HFF-Myc (cell line): ENCODE measurements around the gene GRIK5.

Experiments used
- DNase-seq: peaks from one replicate; pipeline ENCODE4 v3.0.0-alpha.2; 2011; ENCODE audit warnings: low read depth; ENCODE audit errors: extremely low read depth
- H3K4me3 ChIP-seq: replicated peaks from 2 replicates; pipeline ENCODE4 v1.5.1; 2011; ENCODE audit warnings: low read depth, mild to moderate bottlenecking, control low read depth, low read length
- TF ChIP-seq, protein P1 (sequence below): IDR thresholded peaks from 2 replicates; pipeline ENCODE4 v1.5.1; 2012; ENCODE audit warnings: mild to moderate bottlenecking, low read depth, low read length, control low read depth; ENCODE audit errors: missing control alignments

Gene GRIK5

GRCh38 chr19:42003506-42004294, 66.3 kb downstream of the GRIK5 start:
- DNase-seq: no peak
- TF ChIP-seq, protein P1, sequence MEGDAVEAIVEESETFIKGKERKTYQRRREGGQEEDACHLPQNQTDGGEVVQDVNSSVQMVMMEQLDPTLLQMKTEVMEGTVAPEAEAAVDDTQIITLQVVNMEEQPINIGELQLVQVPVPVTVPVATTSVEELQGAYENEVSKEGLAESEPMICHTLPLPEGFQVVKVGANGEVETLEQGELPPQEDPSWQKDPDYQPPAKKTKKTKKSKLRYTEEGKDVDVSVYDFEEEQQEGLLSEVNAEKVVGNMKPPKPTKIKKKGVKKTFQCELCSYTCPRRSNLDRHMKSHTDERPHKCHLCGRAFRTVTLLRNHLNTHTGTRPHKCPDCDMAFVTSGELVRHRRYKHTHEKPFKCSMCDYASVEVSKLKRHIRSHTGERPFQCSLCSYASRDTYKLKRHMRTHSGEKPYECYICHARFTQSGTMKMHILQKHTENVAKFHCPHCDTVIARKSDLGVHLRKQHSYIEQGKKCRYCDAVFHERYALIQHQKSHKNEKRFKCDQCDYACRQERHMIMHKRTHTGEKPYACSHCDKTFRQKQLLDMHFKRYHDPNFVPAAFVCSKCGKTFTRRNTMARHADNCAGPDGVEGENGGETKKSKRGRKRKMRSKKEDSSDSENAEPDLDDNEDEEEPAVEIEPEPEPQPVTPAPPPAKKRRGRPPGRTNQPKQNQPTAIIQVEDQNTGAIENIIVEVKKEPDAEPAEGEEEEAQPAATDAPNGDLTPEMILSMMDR: no peak
- no peak overlapping the region for H3K4me3 ChIP-seq

- H3K4me3 ChIP-seq: no peak overlapping the region
- TF ChIP-seq, protein P1: no peak
- no peak for DNase-seq
These were observed 70.2 kb downstream of the GRIK5 start for GRCh38 chr19:41999878-42000208.

DNA sequence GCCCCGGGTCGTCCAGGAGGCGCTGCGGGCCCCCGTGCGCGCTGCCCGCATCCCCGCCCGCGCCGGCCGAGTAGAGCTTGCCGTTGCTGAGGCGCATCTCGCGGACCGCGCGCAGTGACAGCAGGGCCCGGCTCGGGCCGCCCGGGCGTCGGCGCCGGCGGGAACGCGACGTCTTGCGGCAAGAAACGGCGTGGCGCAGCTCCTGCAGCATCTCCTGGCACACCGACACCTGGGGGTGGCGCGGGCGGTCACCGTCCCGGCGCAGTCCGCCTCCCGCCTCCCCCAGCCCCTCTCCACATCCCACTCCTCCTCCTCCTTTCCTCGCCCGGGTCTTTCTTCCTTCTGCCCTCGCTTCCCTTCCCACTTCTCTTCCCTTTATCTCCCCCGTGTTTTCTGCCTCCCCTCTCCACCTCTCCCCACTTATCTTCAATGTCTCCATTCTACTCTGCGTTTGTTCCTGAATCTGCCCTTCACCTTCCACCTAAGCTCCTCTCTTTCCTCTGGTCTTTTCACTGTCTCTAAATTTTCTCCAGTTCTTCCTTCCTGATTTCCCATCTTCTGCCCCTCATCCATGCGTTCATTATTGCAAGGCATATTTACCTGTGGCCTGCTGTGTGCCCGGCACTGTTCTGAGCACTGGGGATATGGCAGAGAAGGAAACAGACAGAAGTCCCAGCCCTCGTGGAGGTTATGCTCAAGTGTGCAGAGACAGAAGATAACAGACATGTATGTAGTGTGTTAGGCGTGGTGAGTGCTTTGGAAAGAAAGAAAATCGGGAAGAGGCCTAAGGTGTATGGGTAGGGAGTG, 70.7 kb downstream of the GRIK5 start:
- TF ChIP-seq, protein P1: no peak
- DNase-seq: no peak
- H3K4me3 ChIP-seq: no peak overlapping the region

DNA sequence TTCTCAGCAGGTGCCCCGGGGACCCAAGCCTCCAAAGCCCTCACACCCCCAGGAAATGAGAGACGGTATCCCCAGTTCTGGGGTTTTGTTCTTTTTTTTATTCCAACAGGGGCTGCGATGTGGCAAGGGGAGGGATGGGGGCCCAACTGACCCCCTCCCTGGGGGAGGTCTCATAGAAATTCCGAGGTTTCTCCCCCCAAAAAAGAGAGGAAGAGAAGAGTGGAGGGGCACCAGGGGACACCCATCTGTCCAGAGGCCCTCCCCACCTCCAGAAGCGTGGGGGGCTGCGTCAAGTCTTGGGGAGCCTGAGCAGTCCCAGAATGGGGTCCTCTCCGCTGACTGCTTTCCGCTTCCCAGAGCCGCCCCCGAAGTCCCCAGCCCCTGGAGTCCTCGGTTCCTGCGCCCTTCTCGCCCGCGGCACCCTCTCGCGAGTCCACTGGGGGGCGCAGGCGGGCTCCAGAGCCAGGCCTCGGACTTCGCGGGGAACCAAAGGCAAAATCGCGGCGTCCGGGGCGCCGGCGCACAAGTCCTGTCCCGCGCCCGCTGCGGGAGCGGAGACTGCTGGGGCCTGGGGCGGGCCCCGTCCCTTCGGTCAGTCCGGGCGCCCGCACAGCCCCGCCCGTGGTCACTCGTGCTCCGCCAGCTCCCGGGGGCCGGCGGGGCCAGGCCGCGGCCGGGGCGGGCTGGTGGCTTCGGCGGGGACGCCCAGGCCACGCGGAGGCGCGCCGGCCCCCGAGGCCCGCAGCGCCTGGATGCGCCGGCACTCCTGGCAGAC, 71.6 kb downstream of the GRIK5 start:
- TF ChIP-seq, protein P1: peak; percentile 80
- DNase-seq: no peak
- no peak overlapping the region for H3K4me3 ChIP-seq

GRCh38 chr19:41997851-41998229, 72.2 kb downstream of the GRIK5 start:
- TF ChIP-seq, protein P1: no peak
- H3K4me3 ChIP-seq: no peak overlapping the region
- DNase-seq: no peak

DNA sequence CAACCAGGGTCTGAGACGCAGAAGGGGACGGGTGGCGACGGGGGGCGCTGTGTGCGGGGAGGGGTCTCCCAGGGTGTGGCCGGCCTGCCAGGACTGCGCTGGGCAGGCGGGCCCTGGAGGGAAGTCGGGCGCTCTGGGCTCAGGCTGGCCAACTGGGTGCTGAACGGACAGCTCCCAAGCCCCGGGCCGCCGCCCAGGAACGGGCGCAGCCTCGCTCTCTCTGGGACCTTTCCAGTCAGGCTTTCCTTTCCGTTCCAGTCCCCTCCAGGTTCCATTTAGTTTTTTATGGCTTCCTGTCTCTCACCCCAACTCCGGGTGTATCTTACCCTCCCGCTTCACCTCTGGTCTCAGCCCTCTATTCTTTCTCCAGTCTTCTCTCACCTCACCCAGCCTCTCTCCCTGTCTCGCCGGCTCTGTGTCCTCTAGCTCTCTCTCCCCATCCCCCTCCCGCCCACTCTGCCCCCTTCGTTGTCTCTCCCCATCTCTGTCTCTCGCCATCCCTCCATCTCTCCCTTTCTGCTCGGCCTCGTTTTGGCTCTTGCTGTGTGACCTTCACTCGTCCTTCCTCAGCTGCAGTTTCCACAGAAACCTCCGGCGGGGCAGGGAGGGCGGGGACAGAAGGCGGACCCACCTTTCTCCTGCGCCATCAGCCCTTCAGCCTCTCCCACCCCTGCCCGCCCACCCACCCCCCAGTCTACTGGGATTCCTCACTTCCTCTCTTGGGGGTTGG, 72.7 kb downstream of the GRIK5 start:
- no peak overlapping the region for H3K4me3 ChIP-seq
- TF ChIP-seq, protein P1: no peak
- no peak for DNase-seq
